ENCODE results near the gene CATSPERB.
A peak's percentile ranks its signal among the peaks of the same experiment; 100 is the strongest.

The CATSPERB gene

GRCh38 chr14:91731986-91732385, at the start of gene CATSPERB:
CATSPERB (minus strand) TSS chr14:91732086; CDS start chr14:91729479, 2,607 bp downstream.
- in situ Hi-C loops (cut with HindIII; ENCODE audit: low pct_ligation_motif_present, low pct_unique_long_range_greater_than_20kb, low sequenced_read_pairs) = no loop called here
- DNase-seq = no peak

- in situ Hi-C loops (cut with HindIII; ENCODE audit: low pct_ligation_motif_present, low pct_unique_long_range_greater_than_20kb, low sequenced_read_pairs) = no loop called here
- no peak for DNase-seq
These were observed 48.6 kb upstream of the CATSPERB start for GRCh38 chr14:91780452-91780851.

- no peak for DNase-seq
- in situ Hi-C loops (cut with HindIII; ENCODE audit: low pct_ligation_motif_present, low pct_unique_long_range_greater_than_20kb, low sequenced_read_pairs) = no loop called here
These were observed 46.3 kb upstream of the CATSPERB start for GRCh38 chr14:91778217-91778616.

- in situ Hi-C loops (cut with HindIII; ENCODE audit: low pct_ligation_motif_present, low pct_unique_long_range_greater_than_20kb, low sequenced_read_pairs) = no loop called here
- DNase-seq = no peak
These were observed 42.5 kb upstream of the CATSPERB start for GRCh38 chr14:91774140-91775096.

GRCh38 chr14:91770185-91770584, 38.3 kb upstream of the CATSPERB start:
- DNase-seq = no peak
- in situ Hi-C loops (cut with HindIII; ENCODE audit: low pct_ligation_motif_present, low pct_unique_long_range_greater_than_20kb, low sequenced_read_pairs) = no loop called here

GRCh38 chr14:91755570-91756295, 23.8 kb upstream of the CATSPERB start:
- in situ Hi-C loops (cut with HindIII; ENCODE audit: low pct_ligation_motif_present, low pct_unique_long_range_greater_than_20kb, low sequenced_read_pairs) = no loop called here
- peak; percentile 29 for DNase-seq

- DNase-seq = peak; percentile 29
- in situ Hi-C loops (cut with HindIII; ENCODE audit: low pct_ligation_motif_present, low pct_unique_long_range_greater_than_20kb, low sequenced_read_pairs) = no loop called here
These were observed 22.9 kb upstream of the CATSPERB start for GRCh38 chr14:91754819-91755218.

- DNase-seq = no peak
- in situ Hi-C loops (cut with HindIII; ENCODE audit: low pct_ligation_motif_present, low pct_unique_long_range_greater_than_20kb, low sequenced_read_pairs) = no loop called here
These were observed 22.3 kb upstream of the CATSPERB start for GRCh38 chr14:91754185-91754584.

GRCh38 chr14:91753501-91754128, 21.7 kb upstream of the CATSPERB start:
- in situ Hi-C loops (cut with HindIII; ENCODE audit: low pct_ligation_motif_present, low pct_unique_long_range_greater_than_20kb, low sequenced_read_pairs) = no loop called here
- DNase-seq = no peak

GRCh38 chr14:91752961-91753360, 21.1 kb upstream of the CATSPERB start:
- in situ Hi-C loops (cut with HindIII; ENCODE audit: low pct_ligation_motif_present, low pct_unique_long_range_greater_than_20kb, low sequenced_read_pairs) = no loop called here

GRCh38 chr14:91751719-91752118, 19.8 kb upstream of the CATSPERB start:
- no peak for DNase-seq
- in situ Hi-C loops (cut with HindIII; ENCODE audit: low pct_ligation_motif_present, low pct_unique_long_range_greater_than_20kb, low sequenced_read_pairs) = no loop called here

More at GRCh38 chr14:91752961-91753360, 21.1 kb upstream of the CATSPERB start:
- DNase-seq = no peak

- in situ Hi-C loops (cut with HindIII; ENCODE audit: low pct_ligation_motif_present, low pct_unique_long_range_greater_than_20kb, low sequenced_read_pairs) = no loop called here
- DNase-seq = no peak
These were observed 18.8 kb upstream of the CATSPERB start for GRCh38 chr14:91750634-91751198.

- DNase-seq = no peak
- in situ Hi-C loops (cut with HindIII; ENCODE audit: low pct_ligation_motif_present, low pct_unique_long_range_greater_than_20kb, low sequenced_read_pairs) = no loop called here
These were observed 18.0 kb upstream of the CATSPERB start for GRCh38 chr14:91749868-91750267.

- in situ Hi-C loops (cut with HindIII; ENCODE audit: low pct_ligation_motif_present, low pct_unique_long_range_greater_than_20kb, low sequenced_read_pairs) = no loop called here
- no peak for DNase-seq
These were observed 16.2 kb upstream of the CATSPERB start for GRCh38 chr14:91748049-91748448.

GRCh38 chr14:91745344-91745743, 13.5 kb upstream of the CATSPERB start:
- in situ Hi-C loops (cut with HindIII; ENCODE audit: low pct_ligation_motif_present, low pct_unique_long_range_greater_than_20kb, low sequenced_read_pairs) = no loop called here
- no peak for DNase-seq

GRCh38 chr14:91744068-91744480, 12.2 kb upstream of the CATSPERB start:
- in situ Hi-C loops (cut with HindIII; ENCODE audit: low pct_ligation_motif_present, low pct_unique_long_range_greater_than_20kb, low sequenced_read_pairs) = no loop called here
- DNase-seq = no peak

GRCh38 chr14:91743305-91743653, 11.4 kb upstream of the CATSPERB start:
- no peak for DNase-seq
- in situ Hi-C loops (cut with HindIII; ENCODE audit: low pct_ligation_motif_present, low pct_unique_long_range_greater_than_20kb, low sequenced_read_pairs) = no loop called here

- in situ Hi-C loops (cut with HindIII; ENCODE audit: low pct_ligation_motif_present, low pct_unique_long_range_greater_than_20kb, low sequenced_read_pairs) = no loop called here
- DNase-seq = no peak
These were observed 10.9 kb upstream of the CATSPERB start for GRCh38 chr14:91742621-91743304.
